ENCODE results near the gene PLA2G4D.

The PLA2G4D gene

DNA sequence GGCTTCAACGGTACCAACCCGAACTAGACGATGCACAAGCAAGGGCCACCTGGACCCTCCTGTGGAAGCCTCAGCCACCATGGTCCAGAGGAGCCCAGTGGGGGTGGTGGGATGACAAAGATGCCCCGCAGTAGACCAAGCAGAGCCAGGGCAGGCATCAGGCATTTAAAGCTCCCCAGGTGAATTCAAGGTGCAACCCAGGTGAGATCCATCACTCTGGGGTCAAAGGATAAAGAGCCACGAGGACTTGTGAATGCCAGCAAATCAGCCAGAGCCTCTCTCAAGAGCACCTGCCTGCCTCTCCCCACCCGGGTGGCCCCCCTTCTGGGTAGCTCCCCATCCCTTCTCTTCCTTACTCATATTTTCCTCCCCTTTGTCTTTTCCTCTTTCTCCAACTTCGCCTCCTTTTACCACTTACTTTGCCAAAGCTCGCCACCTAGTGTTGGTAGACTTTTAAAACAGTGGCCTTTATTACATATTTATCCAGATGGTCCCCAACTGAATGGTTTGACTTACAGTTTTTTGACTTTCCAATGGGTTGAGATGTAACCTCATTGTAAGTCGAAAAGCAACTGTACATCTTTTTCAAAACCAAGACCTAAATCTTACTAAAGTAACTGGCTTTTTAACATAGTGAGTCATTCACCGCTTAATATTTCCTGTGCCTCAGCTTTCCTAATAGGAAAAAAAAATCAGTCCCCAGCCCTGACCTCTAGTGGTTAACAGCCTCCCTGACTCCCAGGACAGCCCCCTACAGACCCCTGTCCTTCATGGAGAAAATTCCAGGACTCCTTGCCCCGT is 43.3 kb upstream of the PLA2G4D start:
- H3K27me3 ChIP-seq (ENCODE audit: control insufficient read depth in 1 of 2, insufficient read depth in 2 of 2, low read length in 2 of 2), result no peaks in the 10 kb centered on the region
- no peak overlapping the region for H3K9ac ChIP-seq (ENCODE audit: low read depth in 1 of 2, low read length in 2 of 2)
- H3K36me3 ChIP-seq (ENCODE audit: control insufficient read depth in 1 of 2, insufficient read depth in 2 of 2, low read length in 2 of 2), result peaks cover 0 to 5% of the 10 kb centered on the region in 2 donors
- H3K4me3 ChIP-seq (ENCODE audit: low read depth in 1 of 2, low read length in 2 of 2), result no peak overlapping the region
- H3K27ac ChIP-seq (ENCODE audit: low read depth, low read length), result no peak overlapping the region
- H3K9me3 ChIP-seq (ENCODE audit: control insufficient read depth in 1 of 2, low read length in 2 of 2), result peaks cover 13 to 23% of the 10 kb centered on the region in 2 donors
- H3K4me1 ChIP-seq (ENCODE audit: control insufficient read depth in 1 of 2, insufficient read depth in 2 of 2, low read length in 2 of 2), result peaks cover 25 to 28% of the 10 kb centered on the region in 2 donors

- H3K4me3 ChIP-seq (ENCODE audit: low read depth in 1 of 2, low read length in 2 of 2), result no peak overlapping the region
Measured at GRCh38 chr15:42136513-42136912, 42.2 kb upstream of the PLA2G4D start.

GRCh38 chr15:42135351-42135750 is 41.0 kb upstream of the PLA2G4D start:
- Histone ChIP-seq H3K4me1 (ENCODE audit: control insufficient read depth in 1 of 2, insufficient read depth in 2 of 2, low read length in 2 of 2) (peaks cover 12 to 13% of the 10 kb centered on the region in 2 donors), H3K4me3 (ENCODE audit: low read depth in 1 of 2, low read length in 2 of 2) (no peak overlapping the region), H3K9ac (ENCODE audit: low read depth in 1 of 2, low read length in 2 of 2) (no peak overlapping the region), H3K9me3 (ENCODE audit: control insufficient read depth in 1 of 2, low read length in 2 of 2) (peaks cover 13 to 23% of the 10 kb centered on the region in 2 donors), H3K27ac (ENCODE audit: low read depth, low read length) (no peak overlapping the region), H3K36me3 (ENCODE audit: control insufficient read depth in 1 of 2, insufficient read depth in 2 of 2, low read length in 2 of 2) (no peaks in the 10 kb centered on the region), H3K27me3 (ENCODE audit: control insufficient read depth in 1 of 2, insufficient read depth in 2 of 2, low read length in 2 of 2) (no peaks in the 10 kb centered on the region)

More at GRCh38 chr15:42136513-42136912, 42.2 kb upstream of the PLA2G4D start:
- H3K9me3 ChIP-seq (ENCODE audit: control insufficient read depth in 1 of 2, low read length in 2 of 2), result peaks cover 13 to 23% of the 10 kb centered on the region in 2 donors
- H3K9ac ChIP-seq (ENCODE audit: low read depth in 1 of 2, low read length in 2 of 2), result no peak overlapping the region
- H3K27me3 ChIP-seq (ENCODE audit: control insufficient read depth in 1 of 2, insufficient read depth in 2 of 2, low read length in 2 of 2), result no peaks in the 10 kb centered on the region
- no peak overlapping the region for H3K27ac ChIP-seq (ENCODE audit: low read depth, low read length)
- H3K36me3 ChIP-seq (ENCODE audit: control insufficient read depth in 1 of 2, insufficient read depth in 2 of 2, low read length in 2 of 2), result no peaks in the 10 kb centered on the region
- H3K4me1 ChIP-seq (ENCODE audit: control insufficient read depth in 1 of 2, insufficient read depth in 2 of 2, low read length in 2 of 2), result peaks cover 17 to 19% of the 10 kb centered on the region in 2 donors

DNA sequence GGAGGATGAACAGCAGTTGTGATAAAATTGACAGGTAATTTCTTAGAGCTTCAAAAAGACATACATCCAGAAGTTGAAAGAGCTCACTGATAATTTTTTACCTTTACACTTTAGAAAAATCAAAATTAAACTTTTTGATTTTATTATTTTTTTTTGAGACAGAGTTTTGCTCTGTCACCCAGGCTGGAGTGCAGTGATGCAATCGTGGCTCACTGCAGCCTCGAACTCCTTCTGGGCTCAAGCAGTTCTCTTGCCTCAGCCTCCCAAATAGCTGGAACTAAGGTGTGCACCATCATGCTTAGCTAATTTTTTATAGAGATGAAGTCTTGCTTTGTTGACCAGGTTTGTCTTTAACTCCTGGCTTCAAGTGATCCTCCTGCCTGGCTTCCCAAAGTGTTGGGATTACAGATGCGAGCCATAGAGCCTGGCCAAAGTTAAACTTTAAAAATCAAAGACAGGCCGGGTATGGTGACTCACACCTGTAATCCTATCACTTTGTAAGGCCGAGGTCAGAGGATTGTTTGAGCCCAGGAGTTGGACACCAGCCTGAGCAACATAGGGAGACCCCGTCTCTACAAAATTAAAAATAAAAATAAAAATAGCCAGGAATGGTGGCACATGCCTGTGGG is 40.4 kb upstream of the PLA2G4D start:
- no peaks in the 10 kb centered on the region for H3K27me3 ChIP-seq (ENCODE audit: control insufficient read depth in 1 of 2, insufficient read depth in 2 of 2, low read length in 2 of 2)
- H3K9me3 ChIP-seq (ENCODE audit: control insufficient read depth in 1 of 2, low read length in 2 of 2), result peaks cover 13 to 23% of the 10 kb centered on the region in 2 donors
- H3K27ac ChIP-seq (ENCODE audit: low read depth, low read length), result no peak overlapping the region
- no peak overlapping the region for H3K9ac ChIP-seq (ENCODE audit: low read depth in 1 of 2, low read length in 2 of 2)
- H3K4me1 ChIP-seq (ENCODE audit: control insufficient read depth in 1 of 2, insufficient read depth in 2 of 2, low read length in 2 of 2), result peaks cover 6 to 7% of the 10 kb centered on the region in 2 donors
- no peak overlapping the region for H3K4me3 ChIP-seq (ENCODE audit: low read depth in 1 of 2, low read length in 2 of 2)
- H3K36me3 ChIP-seq (ENCODE audit: control insufficient read depth in 1 of 2, insufficient read depth in 2 of 2, low read length in 2 of 2), result no peaks in the 10 kb centered on the region

GRCh38 chr15:42133886-42134502 is 39.6 kb upstream of the PLA2G4D start:
- Histone ChIP-seq H3K4me1 (ENCODE audit: control insufficient read depth in 1 of 2, insufficient read depth in 2 of 2, low read length in 2 of 2) (no peaks in the 10 kb centered on the region), H3K27me3 (ENCODE audit: control insufficient read depth in 1 of 2, insufficient read depth in 2 of 2, low read length in 2 of 2) (no peaks in the 10 kb centered on the region), H3K9me3 (ENCODE audit: control insufficient read depth in 1 of 2, low read length in 2 of 2) (peaks cover 13 to 23% of the 10 kb centered on the region in 2 donors), H3K36me3 (ENCODE audit: control insufficient read depth in 1 of 2, insufficient read depth in 2 of 2, low read length in 2 of 2) (no peaks in the 10 kb centered on the region), H3K9ac (ENCODE audit: low read depth in 1 of 2, low read length in 2 of 2) (no peak overlapping the region), H3K4me3 (ENCODE audit: low read depth in 1 of 2, low read length in 2 of 2) (no peak overlapping the region), H3K27ac (ENCODE audit: low read depth, low read length) (no peak overlapping the region)

GRCh38 chr15:42133356-42133755 is 39.0 kb upstream of the PLA2G4D start:
- Histone ChIP-seq H3K27me3 (ENCODE audit: control insufficient read depth in 1 of 2, insufficient read depth in 2 of 2, low read length in 2 of 2) (no peaks in the 10 kb centered on the region), H3K4me1 (ENCODE audit: control insufficient read depth in 1 of 2, insufficient read depth in 2 of 2, low read length in 2 of 2) (no peaks in the 10 kb centered on the region), H3K4me3 (ENCODE audit: low read depth in 1 of 2, low read length in 2 of 2) (no peak overlapping the region), H3K27ac (ENCODE audit: low read depth, low read length) (no peak overlapping the region), H3K36me3 (ENCODE audit: control insufficient read depth in 1 of 2, insufficient read depth in 2 of 2, low read length in 2 of 2) (no peaks in the 10 kb centered on the region), H3K9me3 (ENCODE audit: control insufficient read depth in 1 of 2, low read length in 2 of 2) (peaks cover 8 to 18% of the 10 kb centered on the region in 2 donors), H3K9ac (ENCODE audit: low read depth in 1 of 2, low read length in 2 of 2) (no peak overlapping the region)

DNA sequence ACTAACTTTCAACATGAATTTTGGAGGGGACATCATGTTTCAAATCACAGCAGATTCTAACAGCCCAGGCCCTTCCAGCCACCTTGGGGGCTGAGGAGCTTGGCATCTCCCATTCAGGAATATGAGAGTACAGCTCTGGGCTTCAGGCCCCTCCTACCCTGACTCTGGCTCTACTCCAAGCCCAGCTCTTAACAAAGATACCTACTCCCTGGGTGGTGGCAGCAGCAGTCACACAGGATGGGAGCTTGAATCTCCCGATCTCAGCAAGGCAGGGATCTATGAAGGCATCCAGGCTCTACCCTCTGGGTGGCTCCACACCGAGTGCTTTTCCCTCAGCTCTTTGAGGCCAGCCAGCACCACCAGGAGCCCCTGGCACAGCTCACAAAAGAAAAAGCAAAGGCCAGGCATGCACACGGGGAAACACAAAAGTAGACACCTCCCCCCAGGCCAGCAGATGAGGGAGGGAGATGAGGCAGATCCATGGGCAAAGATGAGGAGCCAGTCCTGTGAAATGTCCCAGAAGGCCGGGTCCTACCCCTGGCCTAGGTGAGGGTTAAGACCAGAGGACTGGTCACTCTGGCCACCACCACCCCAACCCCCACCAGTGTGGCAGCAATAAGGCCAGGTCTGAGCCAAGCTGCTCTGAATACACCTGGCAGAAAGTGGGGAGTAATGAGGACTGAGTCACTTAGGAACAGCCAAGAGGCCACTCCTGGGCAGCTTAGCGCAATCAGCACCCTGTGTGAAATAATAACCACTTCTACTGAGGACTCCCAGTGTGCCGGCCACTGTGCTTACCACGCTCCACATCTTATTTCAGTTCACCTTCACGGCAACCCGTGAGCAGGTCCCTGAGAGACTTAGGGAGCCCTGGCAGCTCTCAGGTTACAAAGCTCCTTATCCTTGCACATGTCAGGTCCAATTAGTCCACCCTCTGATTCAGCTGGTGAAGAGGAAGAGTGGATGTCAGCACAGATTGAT is 37.8 kb upstream of the PLA2G4D start:
- H3K27ac ChIP-seq (ENCODE audit: low read depth, low read length), result no peak overlapping the region

DNA sequence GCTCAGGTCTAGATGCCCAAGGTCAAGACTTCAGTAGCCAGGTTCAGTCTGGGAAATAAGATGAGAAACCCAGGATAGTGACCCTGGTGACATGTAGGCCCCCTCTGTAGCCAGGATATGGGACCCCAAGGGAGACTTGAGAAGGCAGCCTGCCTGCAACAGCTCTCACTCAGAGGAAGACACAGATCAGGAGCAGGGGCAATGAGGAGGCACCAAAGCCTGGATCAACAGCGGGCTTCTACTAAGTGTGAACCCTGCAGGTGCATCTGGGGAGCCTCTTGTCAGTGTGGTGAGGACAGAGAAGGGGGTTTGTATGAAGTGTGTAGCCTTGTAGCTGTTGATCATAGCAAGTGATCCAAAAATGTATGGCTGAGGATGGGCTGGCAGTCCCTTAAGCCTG is 36.6 kb upstream of the PLA2G4D start:
- Histone ChIP-seq H3K36me3 (ENCODE audit: control insufficient read depth in 1 of 2, insufficient read depth in 2 of 2, low read length in 2 of 2) (no peaks in the 10 kb centered on the region), H3K9ac (ENCODE audit: low read depth in 1 of 2, low read length in 2 of 2) (no peak overlapping the region), H3K9me3 (ENCODE audit: control insufficient read depth in 1 of 2, low read length in 2 of 2) (no peaks in the 10 kb centered on the region), H3K27me3 (ENCODE audit: control insufficient read depth in 1 of 2, insufficient read depth in 2 of 2, low read length in 2 of 2) (no peaks in the 10 kb centered on the region), H3K4me3 (ENCODE audit: low read depth in 1 of 2, low read length in 2 of 2) (no peak overlapping the region), H3K4me1 (ENCODE audit: control insufficient read depth in 1 of 2, insufficient read depth in 2 of 2, low read length in 2 of 2) (no peaks in the 10 kb centered on the region), H3K27ac (ENCODE audit: low read depth, low read length) (no peak overlapping the region)

More for the DNA sequence above, 37.8 kb upstream of the PLA2G4D start:
- no peaks in the 10 kb centered on the region for H3K27me3 ChIP-seq (ENCODE audit: control insufficient read depth in 1 of 2, insufficient read depth in 2 of 2, low read length in 2 of 2)
- H3K4me1 ChIP-seq (ENCODE audit: control insufficient read depth in 1 of 2, insufficient read depth in 2 of 2, low read length in 2 of 2), result no peaks in the 10 kb centered on the region
- H3K9ac ChIP-seq (ENCODE audit: low read depth in 1 of 2, low read length in 2 of 2), result no peak overlapping the region
- H3K36me3 ChIP-seq (ENCODE audit: control insufficient read depth in 1 of 2, insufficient read depth in 2 of 2, low read length in 2 of 2), result no peaks in the 10 kb centered on the region
- peaks cover 3 to 5% of the 10 kb centered on the region in 2 donors for H3K9me3 ChIP-seq (ENCODE audit: control insufficient read depth in 1 of 2, low read length in 2 of 2)
- no peak overlapping the region for H3K4me3 ChIP-seq (ENCODE audit: low read depth in 1 of 2, low read length in 2 of 2)

DNA sequence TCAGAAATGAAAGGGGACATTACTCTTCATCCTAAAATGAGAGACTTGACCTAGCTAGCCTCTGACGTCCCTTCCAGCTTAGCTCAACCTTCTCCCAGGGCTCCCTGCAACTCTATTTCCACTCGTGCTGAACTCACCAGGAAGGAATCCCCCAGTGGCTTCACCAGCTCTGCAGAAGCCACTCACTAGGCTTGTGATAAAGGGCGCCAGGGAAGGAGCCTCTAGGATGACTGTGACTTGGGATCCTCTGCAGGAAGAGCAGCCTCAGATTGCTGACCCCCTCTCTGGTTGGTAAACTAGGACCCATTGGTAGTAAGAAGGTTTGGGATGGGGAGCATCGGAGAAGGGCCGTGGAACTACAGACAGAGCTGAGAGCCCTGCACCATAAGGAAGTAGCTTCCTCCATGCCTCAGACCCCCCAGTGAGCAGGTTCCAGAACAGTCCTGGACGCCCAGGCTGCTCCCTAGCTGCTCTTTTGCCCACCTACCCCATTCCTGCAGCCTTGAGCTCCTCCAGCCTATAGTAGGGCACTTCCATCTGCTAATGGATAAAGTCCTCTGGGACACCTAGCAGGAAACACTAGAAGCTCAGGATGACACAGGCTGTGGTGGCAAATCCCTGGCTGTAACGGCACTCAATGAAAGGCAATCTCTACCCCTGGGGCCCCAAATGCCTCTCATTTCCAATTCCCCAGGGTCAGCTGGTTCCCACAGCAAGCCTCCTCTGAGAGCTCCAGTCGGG is 36.1 kb upstream of the PLA2G4D start:
- Histone ChIP-seq H3K4me3 (ENCODE audit: low read depth in 1 of 2, low read length in 2 of 2) (no peak overlapping the region), H3K9me3 (ENCODE audit: control insufficient read depth in 1 of 2, low read length in 2 of 2) (no peaks in the 10 kb centered on the region), H3K4me1 (ENCODE audit: control insufficient read depth in 1 of 2, insufficient read depth in 2 of 2, low read length in 2 of 2) (no peaks in the 10 kb centered on the region), H3K27ac (ENCODE audit: low read depth, low read length) (no peak overlapping the region), H3K36me3 (ENCODE audit: control insufficient read depth in 1 of 2, insufficient read depth in 2 of 2, low read length in 2 of 2) (no peaks in the 10 kb centered on the region), H3K9ac (ENCODE audit: low read depth in 1 of 2, low read length in 2 of 2) (no peak overlapping the region), H3K27me3 (ENCODE audit: control insufficient read depth in 1 of 2, insufficient read depth in 2 of 2, low read length in 2 of 2) (no peaks in the 10 kb centered on the region)

All from duodenal mucosa (tissue), 2 donors.